ENCODE data around the gene ASTN2. TPM values are rescaled to one million over a fixed set of nuclear protein-coding genes. Genes with fewer than 3 reads are reported as not detected.

ASTN2 gene
- total and polyA plus RNA-seq, 9 of the 15 experiments (the other 6 are each of a cell fraction or from before 2014, with no cell fraction given) = 0.56 to 3.5 (median 1.9) TPM

- TF ChIP-seq, protein P1, sequence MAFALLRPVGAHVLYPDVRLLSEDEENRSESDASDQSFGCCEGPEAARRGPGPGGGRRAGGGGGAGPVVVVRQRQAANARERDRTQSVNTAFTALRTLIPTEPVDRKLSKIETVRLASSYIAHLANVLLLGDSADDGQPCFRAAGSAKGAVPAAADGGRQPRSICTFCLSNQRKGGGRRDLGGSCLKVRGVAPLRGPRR (CRISPR knock-in tag; IDR thresholded peaks at IDR 0.05) = no peak
- TF ChIP-seq, protein P2, sequence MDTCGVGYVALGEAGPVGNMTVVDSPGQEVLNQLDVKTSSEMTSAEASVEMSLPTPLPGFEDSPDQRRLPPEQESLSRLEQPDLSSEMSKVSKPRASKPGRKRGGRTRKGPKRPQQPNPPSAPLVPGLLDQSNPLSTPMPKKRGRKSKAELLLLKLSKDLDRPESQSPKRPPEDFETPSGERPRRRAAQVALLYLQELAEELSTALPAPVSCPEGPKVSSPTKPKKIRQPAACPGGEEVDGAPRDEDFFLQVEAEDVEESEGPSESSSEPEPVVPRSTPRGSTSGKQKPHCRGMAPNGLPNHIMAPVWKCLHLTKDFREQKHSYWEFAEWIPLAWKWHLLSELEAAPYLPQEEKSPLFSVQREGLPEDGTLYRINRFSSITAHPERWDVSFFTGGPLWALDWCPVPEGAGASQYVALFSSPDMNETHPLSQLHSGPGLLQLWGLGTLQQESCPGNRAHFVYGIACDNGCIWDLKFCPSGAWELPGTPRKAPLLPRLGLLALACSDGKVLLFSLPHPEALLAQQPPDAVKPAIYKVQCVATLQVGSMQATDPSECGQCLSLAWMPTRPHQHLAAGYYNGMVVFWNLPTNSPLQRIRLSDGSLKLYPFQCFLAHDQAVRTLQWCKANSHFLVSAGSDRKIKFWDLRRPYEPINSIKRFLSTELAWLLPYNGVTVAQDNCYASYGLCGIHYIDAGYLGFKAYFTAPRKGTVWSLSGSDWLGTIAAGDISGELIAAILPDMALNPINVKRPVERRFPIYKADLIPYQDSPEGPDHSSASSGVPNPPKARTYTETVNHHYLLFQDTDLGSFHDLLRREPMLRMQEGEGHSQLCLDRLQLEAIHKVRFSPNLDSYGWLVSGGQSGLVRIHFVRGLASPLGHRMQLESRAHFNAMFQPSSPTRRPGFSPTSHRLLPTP (IDR thresholded peaks at IDR 0.05; ENCODE audit: borderline replicate concordance, extremely low read depth, insufficient read length) = no peak
- TF ChIP-seq PHF20 (IDR thresholded peaks at IDR 0.05; ENCODE audit: partially characterized antibody) (no peak), ZBTB12 (CRISPR knock-in tag; IDR thresholded peaks at IDR 0.05) (no peak), MYBL2 (IDR thresholded peaks at IDR 0.05; ENCODE audit: low read depth) (no peak), MYBL2 (CRISPR knock-in tag; IDR thresholded peaks at IDR 0.05; ENCODE audit: borderline replicate concordance) (no peak)
These were observed 40.7 kb downstream of the ASTN2 start (continued) for GRCh38 chr9:117374076-117374725.

Measured in K562 (cell line).